Subcutaneous abdominal adipose tissue (tissue), 5 donors: ENCODE measurements around the gene DUSP2.

Source experiments
- H3K27ac ChIP-seq: one replicate; pipeline ENCODE4 v1.7.0; 2013; ENCODE audit warnings: low read depth, mild to moderate bottlenecking, inconsistent platforms, low read length, moderate library complexity
- H3K27me3 ChIP-seq, 5 donors: one replicate each; pipeline ENCODE4 v1.7.0; 2013; ENCODE audit warnings: low read length in 5 of 5, inconsistent platforms in 1 of 5; ENCODE audit not compliant: control insufficient read depth in 5 of 5, insufficient read depth in 4 of 5
- H3K36me3 ChIP-seq, 5 donors: one replicate each; pipeline ENCODE4 v1.7.0; 2013; ENCODE audit warnings: low read length in 5 of 5; ENCODE audit not compliant: control insufficient read depth in 5 of 5, insufficient read depth in 5 of 5
- H3K4me1 ChIP-seq, 5 donors: one replicate each; pipeline ENCODE4 v1.7.0; 2013; ENCODE audit warnings: low read length in 5 of 5, mild to moderate bottlenecking in 3 of 5, moderate library complexity in 1 of 5; ENCODE audit not compliant: control insufficient read depth in 5 of 5, insufficient read depth in 5 of 5
- H3K4me3 ChIP-seq, 5 donors: one replicate each; pipeline ENCODE4 v1.7.0; 2013; ENCODE audit warnings: low read length in 5 of 5, low read depth in 1 of 5
- H3K9ac ChIP-seq, 5 donors: one replicate each; pipeline ENCODE4 v1.7.0; 2013; ENCODE audit warnings: low read length in 5 of 5, mild to moderate bottlenecking in 4 of 5, moderate library complexity in 3 of 5
- H3K9me3 ChIP-seq, 5 donors: one replicate each; pipeline ENCODE4 v1.7.0; 2013; ENCODE audit warnings: low read length in 5 of 5; ENCODE audit not compliant: control insufficient read depth in 5 of 5
- donor health status: healthy.
- donor health status: healthy.
- donor health status: healthy.
- donor health status: healthy.
- donor health status: healthy.

The DUSP2 gene

GRCh38 chr2:96103187-96103601, 42.0 kb downstream of the DUSP2 start:
- Histone ChIP-seq H3K4me3 (no peak overlapping the region), H3K27me3 (peaks cover 0 to 9% (median under 1%) of the 10 kb centered on the region in 5 donors), H3K9me3 (peaks cover 5 to 17% (median 15%) of the 10 kb centered on the region in 5 donors), H3K27ac (no peak overlapping the region), H3K4me1 (peaks cover 0 to 34% (median 16%) of the 10 kb centered on the region in 5 donors), H3K9ac (peak overlapping the region in 1 of 5 donors; percentile 21), H3K36me3 (no peaks in the 10 kb centered on the region)

- peaks cover 0 to 5% (median 0%) of the 10 kb centered on the region in 5 donors for H3K27me3 ChIP-seq
- no peak overlapping the region for H3K27ac ChIP-seq
- H3K9me3 ChIP-seq, result peaks cover 5 to 17% (median 15%) of the 10 kb centered on the region in 5 donors
- H3K4me3 ChIP-seq, result no peak overlapping the region
- no peak overlapping the region for H3K9ac ChIP-seq
- H3K4me1 ChIP-seq, result peaks cover 0 to 37% (median 14%) of the 10 kb centered on the region in 5 donors
- H3K36me3 ChIP-seq, result no peaks in the 10 kb centered on the region
Measured at GRCh38 chr2:96102596-96103186, 42.5 kb downstream of the DUSP2 start.

GRCh38 chr2:96100893-96101304, 44.3 kb downstream of the DUSP2 start:
- peaks cover 5 to 15% (median 13%) of the 10 kb centered on the region in 5 donors for H3K9me3 ChIP-seq
- peaks cover 0 to 37% (median 14%) of the 10 kb centered on the region in 5 donors for H3K4me1 ChIP-seq
- no peak overlapping the region for H3K27ac ChIP-seq
- H3K4me3 ChIP-seq, result no peak overlapping the region
- H3K9ac ChIP-seq, result no peak overlapping the region
- peaks cover 0 to 5% (median 0%) of the 10 kb centered on the region in 5 donors for H3K27me3 ChIP-seq
- H3K36me3 ChIP-seq, result no peaks in the 10 kb centered on the region

GRCh38 chr2:96099861-96100798, 45.1 kb downstream of the DUSP2 start:
- peaks cover 0 to 5% (median 0%) of the 10 kb centered on the region in 5 donors for H3K27me3 ChIP-seq
- no peaks in the 10 kb centered on the region for H3K36me3 ChIP-seq
- H3K9ac ChIP-seq, result no peak overlapping the region
- peaks cover 0 to 7% (median 5%) of the 10 kb centered on the region in 5 donors for H3K9me3 ChIP-seq
- no peak overlapping the region for H3K4me3 ChIP-seq
- no peak overlapping the region for H3K27ac ChIP-seq
- H3K4me1 ChIP-seq, result peaks cover 0 to 37% (median 14%) of the 10 kb centered on the region in 5 donors

GRCh38 chr2:96098900-96099590, 46.2 kb downstream of the DUSP2 start:
- H3K27ac ChIP-seq, result no peak overlapping the region
- H3K4me3 ChIP-seq, result no peak overlapping the region

GRCh38 chr2:96097951-96098823, 47.1 kb downstream of the DUSP2 start:
- H3K36me3 ChIP-seq, result no peaks in the 10 kb centered on the region
- H3K4me3 ChIP-seq, result no peak overlapping the region
- H3K4me1 ChIP-seq, result peaks cover 0 to 31% (median 10%) of the 10 kb centered on the region in 5 donors
- no peak overlapping the region for H3K9ac ChIP-seq
- no peak overlapping the region for H3K27ac ChIP-seq
- no peaks in the 10 kb centered on the region for H3K9me3 ChIP-seq
- peaks cover 0 to 5% (median 0%) of the 10 kb centered on the region in 5 donors for H3K27me3 ChIP-seq

More at GRCh38 chr2:96098900-96099590, 46.2 kb downstream of the DUSP2 start:
- Histone ChIP-seq H3K9me3 (no peaks in the 10 kb centered on the region), H3K9ac (no peak overlapping the region), H3K4me1 (peaks cover 0 to 31% (median 10%) of the 10 kb centered on the region in 5 donors), H3K27me3 (peaks cover 0 to 5% (median 0%) of the 10 kb centered on the region in 5 donors), H3K36me3 (no peaks in the 10 kb centered on the region)

- Histone ChIP-seq H3K36me3 (no peaks in the 10 kb centered on the region), H3K4me3 (no peak overlapping the region), H3K9ac (no peak overlapping the region), H3K27ac (no peak overlapping the region), H3K4me1 (peaks cover 0 to 31% (median 10%) of the 10 kb centered on the region in 5 donors), H3K9me3 (no peaks in the 10 kb centered on the region), H3K27me3 (peaks cover 0 to 5% (median 0%) of the 10 kb centered on the region in 5 donors)
Measured at GRCh38 chr2:96097441-96097840, 47.8 kb downstream of the DUSP2 start.

GRCh38 chr2:96095116-96095636, 50.1 kb downstream of the DUSP2 start:
- no peaks in the 10 kb centered on the region for H3K36me3 ChIP-seq
- H3K9me3 ChIP-seq, result no peaks in the 10 kb centered on the region
- H3K27ac ChIP-seq, result no peak overlapping the region
- no peak overlapping the region for H3K9ac ChIP-seq
- H3K27me3 ChIP-seq, result peaks cover 0 to 5% (median 0%) of the 10 kb centered on the region in 5 donors
- H3K4me3 ChIP-seq, result no peak overlapping the region
- H3K4me1 ChIP-seq, result peaks cover 0 to 24% (median 10%) of the 10 kb centered on the region in 5 donors

- H3K4me3 ChIP-seq, result no peak overlapping the region
- no peaks in the 10 kb centered on the region for H3K36me3 ChIP-seq
- H3K9ac ChIP-seq, result no peak overlapping the region
- no peaks in the 10 kb centered on the region for H3K9me3 ChIP-seq
- H3K27ac ChIP-seq, result no peak overlapping the region
- H3K4me1 ChIP-seq, result peaks cover 0 to 10% (median 2%) of the 10 kb centered on the region in 5 donors
- H3K27me3 ChIP-seq, result peaks cover 0 to 8% (median 2%) of the 10 kb centered on the region in 5 donors
Measured at GRCh38 chr2:96093528-96093927, 51.7 kb downstream of the DUSP2 start.
